Upper lobe of left lung (tissue), 4 donors: ENCODE results near the gene AAK1.

Source experiments
- POLR2A ChIP-seq, 4 donors: fragments of 450-650 bp; IDR thresholded peaks; one replicate each; pipeline ENCODE4 v1.5.1; 2016 to 2017; ENCODE audit warnings: antibody characterized with exemption in 4 of 4, mild to moderate bottlenecking in 2 of 4
- TF ChIP-seq, protein P1 (sequence below), 6 experiments: fragments of 450-650 bp in 4 of 6; fragments of 200-600 bp in 2 of 6; sonication (generic) in 2 of 6; IDR thresholded peaks; one replicate each; pipeline ENCODE4 v1.5.1; 2016 to 2019; ENCODE audit warnings: antibody characterized with exemption in 6 of 6

GRCh38 chr2:69517410-69517809 lies 126.1 kb downstream of the AAK1 start:
- TF ChIP-seq, protein P1, sequence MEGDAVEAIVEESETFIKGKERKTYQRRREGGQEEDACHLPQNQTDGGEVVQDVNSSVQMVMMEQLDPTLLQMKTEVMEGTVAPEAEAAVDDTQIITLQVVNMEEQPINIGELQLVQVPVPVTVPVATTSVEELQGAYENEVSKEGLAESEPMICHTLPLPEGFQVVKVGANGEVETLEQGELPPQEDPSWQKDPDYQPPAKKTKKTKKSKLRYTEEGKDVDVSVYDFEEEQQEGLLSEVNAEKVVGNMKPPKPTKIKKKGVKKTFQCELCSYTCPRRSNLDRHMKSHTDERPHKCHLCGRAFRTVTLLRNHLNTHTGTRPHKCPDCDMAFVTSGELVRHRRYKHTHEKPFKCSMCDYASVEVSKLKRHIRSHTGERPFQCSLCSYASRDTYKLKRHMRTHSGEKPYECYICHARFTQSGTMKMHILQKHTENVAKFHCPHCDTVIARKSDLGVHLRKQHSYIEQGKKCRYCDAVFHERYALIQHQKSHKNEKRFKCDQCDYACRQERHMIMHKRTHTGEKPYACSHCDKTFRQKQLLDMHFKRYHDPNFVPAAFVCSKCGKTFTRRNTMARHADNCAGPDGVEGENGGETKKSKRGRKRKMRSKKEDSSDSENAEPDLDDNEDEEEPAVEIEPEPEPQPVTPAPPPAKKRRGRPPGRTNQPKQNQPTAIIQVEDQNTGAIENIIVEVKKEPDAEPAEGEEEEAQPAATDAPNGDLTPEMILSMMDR (IDR thresholded peaks at IDR 0.05): no peak
- TF ChIP-seq POLR2A (IDR thresholded peaks at IDR 0.05): no peak
